ENCODE results near the gene ANKS3. TPM values are rescaled to one million over a fixed set of nuclear protein-coding genes. Genes with fewer than 3 reads are reported as not detected.
"Not testable (repeated sequence)": the region's sequence is repeated elsewhere in the genome, so short reads cannot be mapped to it uniquely, and the experiment has no call there.

ANKS3 gene
- total RNA-seq, 4 donors from 2014 or later: 22.9 to 35.3 (median 25.1) TPM

- 97 to 98% methylated on average over 13 of the region's 13 CpGs for WGBS, 2 donors
- Histone ChIP-seq H3K36me3 (peaks cover 11 to 17% of the 10 kb centered on the region in 2 donors), H3K27me3 (no peaks in the 10 kb centered on the region), H3K9me3 (no peaks in the 10 kb centered on the region), H3K4me3 (replicated peaks in 1 of 3) (no peak overlapping the region), H3K4me1 (peaks cover 29 to 35% of the 10 kb centered on the region in 2 donors), H3K27ac (no peak overlapping the region)
- intact Hi-C loops (cut with DNase I): no loop called here
- TF ChIP-seq CTCF (IDR thresholded peaks at IDR 0.05): no peak
- TF ChIP-seq POLR2A (IDR thresholded peaks at IDR 0.05): no peak
- DNase-seq: no peak
These were observed 82.2 kb downstream of the ANKS3 start for GRCh38 chr16:4651827-4652226.

GRCh38 chr16:4650443-4651074, 83.5 kb downstream of the ANKS3 start:
- intact Hi-C loops (cut with DNase I); H3K27me3 ChIP-seq; H3K4me3 ChIP-seq (replicated peaks in 1 of 3); H3K27ac ChIP-seq; H3K9me3 ChIP-seq: not testable (repeated sequence)
- TF ChIP-seq CTCF (IDR thresholded peaks at IDR 0.05): peak; percentile 23 to 50 (median 33)
- DNase-seq: peak; percentile 32
- 87 to 90% methylated on average over 14 to 15 of the region's 15 CpGs for WGBS, 2 donors
- Histone ChIP-seq H3K36me3 (peaks cover 2 to 12% of the 10 kb centered on the region in 2 donors), H3K4me1 (peaks cover 28 to 30% of the 10 kb centered on the region in 2 donors)

- Histone ChIP-seq H3K27ac (no peak overlapping the region), H3K27me3 (no peaks in the 10 kb centered on the region)
- WGBS, 2 donors: 95 to 96% methylated on average over 22 of the region's 25 CpGs
These were observed 84.2 kb downstream of the ANKS3 start for GRCh38 chr16:4649744-4650442.

GRCh38 chr16:4648917-4649316, 85.2 kb downstream of the ANKS3 start:
- Histone ChIP-seq H3K36me3 (peaks cover 0 to 12% of the 10 kb centered on the region in 2 donors), H3K27me3 (no peaks in the 10 kb centered on the region), H3K4me1 (peaks cover 14 to 16% of the 10 kb centered on the region in 2 donors), H3K27ac (no peak overlapping the region), H3K9me3 (no peaks in the 10 kb centered on the region), H3K4me3 (replicated peaks in 1 of 3) (no peak overlapping the region)
- DNase-seq: no peak
- TF ChIP-seq CTCF (IDR thresholded peaks at IDR 0.05) (no peak), POLR2A (IDR thresholded peaks at IDR 0.05) (no peak)
- 95 to 100% methylated on average over 7 to 12 of the region's 13 CpGs for WGBS, 2 donors
- intact Hi-C loops (cut with DNase I): no loop called here

More at GRCh38 chr16:4649744-4650442, 84.2 kb downstream of the ANKS3 start:
- no peak overlapping the region for H3K4me3 ChIP-seq (replicated peaks in 1 of 3)
- H3K9me3 ChIP-seq: no peaks in the 10 kb centered on the region
- peaks cover 0 to 12% of the 10 kb centered on the region in 2 donors for H3K36me3 ChIP-seq
- TF ChIP-seq POLR2A (IDR thresholded peaks at IDR 0.05) (no peak), CTCF (IDR thresholded peaks at IDR 0.05) (no peak)
- DNase-seq: no peak
- H3K4me1 ChIP-seq: peaks cover 22 to 24% of the 10 kb centered on the region in 2 donors
- intact Hi-C loops (cut with DNase I): no loop called here

GRCh38 chr16:4647644-4647980, 86.5 kb downstream of the ANKS3 start:
- Histone ChIP-seq H3K27ac (no peak overlapping the region), H3K4me1 (peaks cover 4 to 8% of the 10 kb centered on the region in 2 donors), H3K4me3 (replicated peaks in 1 of 3) (no peak overlapping the region), H3K36me3 (peaks cover 0 to 9% of the 10 kb centered on the region in 2 donors), H3K9me3 (no peaks in the 10 kb centered on the region), H3K27me3 (no peaks in the 10 kb centered on the region)
- 93 to 97% methylated on average over 6 to 7 of the region's 8 CpGs for WGBS, 2 donors
- TF ChIP-seq POLR2A (IDR thresholded peaks at IDR 0.05): no peak
- no peak for TF ChIP-seq CTCF (IDR thresholded peaks at IDR 0.05)
- intact Hi-C loops (cut with DNase I): no loop called here
- DNase-seq: no peak

All from thyroid gland (tissue), 4 donors.